Tibial artery (tissue), 4 donors: ENCODE data around the gene MFAP4.

Source experiments
- DNase-seq, 2 donors: peaks; one replicate each; pipeline ENCODE4 v3.0.0-alpha.2; 2019
- H3K27ac ChIP-seq, 2 donors: fragments of 200-600 bp; sonication (generic) in 1 of 2; 1 replicate in 1 of 2; 2 replicates in 1 of 2; pipeline ENCODE4 v1.5.1; 2018 to 2019; ENCODE audit warnings: mild to moderate bottlenecking in 1 of 2
- H3K27me3 ChIP-seq, 2 donors: fragments of 200-600 bp; sonication (generic) in 1 of 2; one replicate each; pipeline versions ENCODE4 v1.5.1 to v1.6.0; 2016 to 2019
- H3K36me3 ChIP-seq, 3 donors: fragments of 200-600 bp; sonication (generic) in 2 of 3; one replicate each; pipeline ENCODE4 v1.5.1; 2016 to 2019; ENCODE audit warnings: mild to moderate bottlenecking in 2 of 3
- H3K4me1 ChIP-seq, 4 donors: fragments of 200-600 bp; sonication (generic) in 2 of 4; 1 replicate in 3 of 4; 2 replicates in 1 of 4; pipeline ENCODE4 v1.5.1; 2016 to 2019
- H3K4me3 ChIP-seq, 2 donors: fragments of 200-600 bp; sonication (generic) in 1 of 2; 1 replicate in 1 of 2; 2 replicates in 1 of 2; pipeline ENCODE4 v1.5.1; 2018 to 2019; ENCODE audit warnings: mild to moderate bottlenecking in 2 of 2
- H3K9me3 ChIP-seq, 3 donors: fragments of 200-600 bp; sonication (generic) in 1 of 3; one replicate each; pipeline ENCODE4 v1.5.1; 2016 to 2019
- intact Hi-C: fragments of 100-400 bp; cut with DNase I; formaldehyde crosslinking; loops from one replicate; pipeline ENCODE4 v1.15.0; 2023; ENCODE audit warnings: low total_unique reads
- TF ChIP-seq, protein P1 (sequence below), 2 experiments: fragments of 200-600 bp in 1 of 2; fragments of 450-650 bp in 1 of 2; IDR thresholded peaks; one replicate each; pipeline ENCODE4 v1.5.1; 2017 to 2019; ENCODE audit warnings: antibody characterized with exemption in 2 of 2, mild to moderate bottlenecking in 1 of 2, moderate library complexity in 1 of 2

The MFAP4 gene

DNA sequence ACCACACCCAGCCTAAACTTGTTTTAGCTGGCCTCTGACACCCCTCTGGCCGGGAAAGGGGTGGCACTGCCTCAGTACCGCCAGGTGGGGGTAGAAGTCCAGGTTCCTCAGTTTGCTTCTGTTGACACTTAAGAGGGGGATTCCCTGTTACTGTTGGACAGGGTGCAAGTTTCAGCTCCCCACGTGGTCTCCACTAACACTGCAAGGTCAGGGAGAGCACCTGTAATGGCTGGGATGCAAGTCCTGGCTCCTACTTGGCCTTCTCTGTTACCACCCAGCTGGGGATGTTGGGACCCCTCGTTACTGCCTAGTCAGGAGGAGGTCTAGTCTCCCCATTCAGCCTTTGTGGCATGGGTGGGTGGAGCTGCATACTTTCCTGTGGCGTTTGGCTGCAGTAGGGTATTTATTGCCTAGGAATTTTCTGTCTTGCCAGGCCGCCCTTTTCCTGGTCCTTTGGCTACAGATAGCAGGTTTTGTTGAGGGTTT, 10.6 kb upstream of the MFAP4 start:
- Histone ChIP-seq H3K4me1 (peaks cover 0 to 34% (median 26%) of the 10 kb centered on the region in 4 donors), H3K27ac (peak overlapping the region; percentile 75 to 76), H3K36me3 (no peaks in the 10 kb centered on the region), H3K27me3 (no peaks in the 10 kb centered on the region), H3K4me3 (no peak overlapping the region), H3K9me3 (no peaks in the 10 kb centered on the region)
- TF ChIP-seq, protein P1, sequence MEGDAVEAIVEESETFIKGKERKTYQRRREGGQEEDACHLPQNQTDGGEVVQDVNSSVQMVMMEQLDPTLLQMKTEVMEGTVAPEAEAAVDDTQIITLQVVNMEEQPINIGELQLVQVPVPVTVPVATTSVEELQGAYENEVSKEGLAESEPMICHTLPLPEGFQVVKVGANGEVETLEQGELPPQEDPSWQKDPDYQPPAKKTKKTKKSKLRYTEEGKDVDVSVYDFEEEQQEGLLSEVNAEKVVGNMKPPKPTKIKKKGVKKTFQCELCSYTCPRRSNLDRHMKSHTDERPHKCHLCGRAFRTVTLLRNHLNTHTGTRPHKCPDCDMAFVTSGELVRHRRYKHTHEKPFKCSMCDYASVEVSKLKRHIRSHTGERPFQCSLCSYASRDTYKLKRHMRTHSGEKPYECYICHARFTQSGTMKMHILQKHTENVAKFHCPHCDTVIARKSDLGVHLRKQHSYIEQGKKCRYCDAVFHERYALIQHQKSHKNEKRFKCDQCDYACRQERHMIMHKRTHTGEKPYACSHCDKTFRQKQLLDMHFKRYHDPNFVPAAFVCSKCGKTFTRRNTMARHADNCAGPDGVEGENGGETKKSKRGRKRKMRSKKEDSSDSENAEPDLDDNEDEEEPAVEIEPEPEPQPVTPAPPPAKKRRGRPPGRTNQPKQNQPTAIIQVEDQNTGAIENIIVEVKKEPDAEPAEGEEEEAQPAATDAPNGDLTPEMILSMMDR (IDR thresholded peaks at IDR 0.05), result no peak
- intact Hi-C loops, result no loop called here
- DNase-seq, result no peak

DNA sequence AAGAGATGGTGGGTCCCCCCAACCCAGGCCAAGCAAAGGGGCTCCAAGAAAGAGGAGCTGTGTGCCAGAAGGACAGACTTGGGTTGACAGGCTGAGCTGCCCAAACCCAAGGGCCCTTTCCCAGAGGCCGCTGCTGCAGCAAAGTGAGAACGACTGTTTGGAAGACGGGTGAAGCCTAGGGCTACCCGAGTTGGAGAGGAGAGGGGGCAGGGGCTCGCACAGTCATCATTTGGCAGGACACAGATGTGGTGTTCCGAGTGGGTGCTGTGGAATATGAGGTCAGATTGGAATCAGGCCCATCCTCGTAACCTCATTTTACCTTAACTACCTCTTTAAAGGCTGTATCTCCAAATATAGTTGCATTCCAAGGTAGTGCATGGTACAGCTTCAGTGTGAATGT, 5.3 kb upstream of the MFAP4 start:
- Histone ChIP-seq H3K27ac (peak overlapping the region; percentile 97 to 98), H3K9me3 (no peaks in the 10 kb centered on the region), H3K36me3 (no peaks in the 10 kb centered on the region), H3K27me3 (no peaks in the 10 kb centered on the region), H3K4me1 (peaks cover 2 to 61% (median 58%) of the 10 kb centered on the region in 4 donors), H3K4me3 (no peak overlapping the region)
- TF ChIP-seq, protein P1 (IDR thresholded peaks at IDR 0.05), result no peak
- peak in 1 of 2 donors; percentile 71 for DNase-seq
- intact Hi-C loops, result no loop called here

DNA sequence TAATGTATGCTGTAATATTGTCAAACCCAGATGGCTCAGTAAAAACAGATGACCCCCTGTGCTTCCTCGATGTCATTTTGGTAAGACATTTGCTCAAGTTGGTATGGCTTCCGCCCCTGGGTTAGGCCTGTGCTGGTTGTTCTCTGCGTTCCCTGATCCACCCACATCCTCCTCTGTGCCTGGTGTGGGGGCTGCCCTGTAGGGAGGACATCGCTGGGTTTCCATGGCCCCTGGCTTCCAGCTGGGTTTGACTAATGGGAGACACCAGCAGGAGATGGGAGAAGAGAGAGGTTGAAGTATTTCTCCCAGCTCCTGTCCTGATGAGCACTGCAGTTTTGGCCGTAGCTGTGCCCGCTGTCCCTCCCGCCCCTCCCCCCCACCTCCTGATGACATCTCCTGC, 4.4 kb upstream of the MFAP4 start:
- no peak overlapping the region for H3K4me3 ChIP-seq
- peaks cover 5 to 68% (median 65%) of the 10 kb centered on the region in 4 donors for H3K4me1 ChIP-seq
- intact Hi-C loops, result no loop called here
- peak in 1 of 2 donors; percentile 60 for DNase-seq
- H3K9me3 ChIP-seq, result no peaks in the 10 kb centered on the region
- H3K36me3 ChIP-seq, result no peaks in the 10 kb centered on the region
- peak overlapping the region; percentile 97 to 98 for H3K27ac ChIP-seq
- TF ChIP-seq, protein P1 (IDR thresholded peaks at IDR 0.05), result no peak
- no peaks in the 10 kb centered on the region for H3K27me3 ChIP-seq

DNA sequence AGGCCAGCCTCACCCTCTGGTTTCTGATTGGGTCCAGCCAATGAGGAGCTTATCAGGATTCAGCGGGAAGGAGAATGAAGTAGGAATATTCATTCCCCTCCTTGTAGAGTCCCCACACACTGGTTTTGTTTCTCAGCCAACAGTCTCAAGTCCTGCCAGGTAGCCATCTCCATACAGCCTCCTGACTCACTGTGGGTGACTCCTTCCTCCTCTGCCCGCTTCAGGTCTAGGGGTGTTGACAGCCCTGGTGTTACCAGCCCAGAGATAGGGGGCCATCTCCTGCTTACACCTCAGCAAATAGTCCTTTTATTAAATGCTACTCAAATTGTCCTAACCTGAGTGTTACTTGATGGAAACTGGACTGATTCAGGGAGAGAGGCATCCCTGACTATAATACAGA, 4.0 kb upstream of the MFAP4 start:
- peak in 1 of 2 donors; percentile 53 for DNase-seq
- Histone ChIP-seq H3K27me3 (no peaks in the 10 kb centered on the region), H3K27ac (peak overlapping the region; percentile 97 to 98), H3K36me3 (no peaks in the 10 kb centered on the region), H3K4me3 (no peak overlapping the region), H3K9me3 (no peaks in the 10 kb centered on the region), H3K4me1 (peaks cover 5 to 73% (median 70%) of the 10 kb centered on the region in 4 donors)
- TF ChIP-seq, protein P1 (IDR thresholded peaks at IDR 0.05), result no peak
- intact Hi-C loops, result no loop called here

DNA sequence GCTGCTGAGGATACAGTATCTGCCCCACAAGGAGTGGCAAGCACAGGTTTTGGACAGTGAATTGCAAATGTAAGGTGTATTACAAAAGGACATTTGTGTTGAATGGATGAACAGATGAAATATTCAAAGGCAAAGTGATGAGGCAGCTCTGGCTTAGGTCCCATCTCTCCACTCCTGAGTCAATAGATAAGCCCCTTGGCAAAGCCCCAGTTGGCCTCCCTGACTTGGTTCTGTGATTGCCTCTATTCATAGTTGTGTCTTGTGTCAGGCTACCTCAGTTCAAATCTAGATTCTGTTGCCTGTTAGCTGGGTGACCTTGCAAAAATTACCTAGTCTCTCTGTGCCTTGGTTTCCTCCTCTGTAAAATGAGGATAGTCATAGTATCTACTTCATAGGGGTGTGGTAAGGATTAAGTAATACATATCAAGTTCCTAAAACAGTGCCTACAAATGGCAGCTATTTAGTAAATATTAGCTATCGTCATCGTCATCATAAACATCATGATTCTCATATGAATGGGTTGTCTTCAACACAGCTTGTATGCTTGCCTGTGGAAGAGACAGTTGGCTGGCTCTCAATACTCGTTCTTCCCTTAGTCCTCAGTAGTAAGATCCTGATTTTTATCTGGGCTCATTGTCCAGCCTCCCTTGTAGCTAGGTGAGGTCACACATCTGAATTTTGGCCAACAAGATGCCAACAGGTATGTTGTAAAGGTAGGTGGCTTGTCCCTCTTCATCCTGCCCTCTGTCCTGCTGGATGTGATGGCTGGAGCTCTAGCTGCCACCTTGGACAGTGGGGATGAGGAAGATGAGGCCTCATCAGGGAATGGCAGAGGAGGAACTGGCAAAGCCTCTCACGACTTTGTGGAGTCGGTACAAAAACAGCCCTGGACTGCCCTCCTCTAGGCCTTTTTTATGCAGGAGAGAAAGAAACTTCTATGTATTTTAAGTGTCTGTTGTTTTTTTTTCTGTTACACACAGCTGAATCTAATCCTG, 2.1 kb upstream of the MFAP4 start:
- Histone ChIP-seq H3K27ac (peak overlapping the region; percentile 97 to 98), H3K4me1 (peaks cover 9 to 91% (median 89%) of the 10 kb centered on the region in 4 donors), H3K4me3 (no peak overlapping the region), H3K9me3 (no peaks in the 10 kb centered on the region), H3K27me3 (no peaks in the 10 kb centered on the region), H3K36me3 (peaks cover 0 to 5% (median 5%) of the 10 kb centered on the region in 3 donors)
- TF ChIP-seq, protein P1 (IDR thresholded peaks at IDR 0.05), result no peak
- peak in 1 of 2 donors; percentile 66 for DNase-seq
- intact Hi-C loops, result no loop called here
